ENCODE measurements around the gene ST3GAL3.
"Not testable (repeated sequence)": the region's sequence is repeated elsewhere in the genome, so short reads cannot be mapped to it uniquely, and the experiment has no call there.

Gene ST3GAL3

GRCh38 chr1:43824795-43825194, 117.5 kb downstream of the ST3GAL3 start:
- DNase-seq = no peak

- no peak for DNase-seq
These were observed 121.2 kb downstream of the ST3GAL3 start for GRCh38 chr1:43828574-43828973.

DNA sequence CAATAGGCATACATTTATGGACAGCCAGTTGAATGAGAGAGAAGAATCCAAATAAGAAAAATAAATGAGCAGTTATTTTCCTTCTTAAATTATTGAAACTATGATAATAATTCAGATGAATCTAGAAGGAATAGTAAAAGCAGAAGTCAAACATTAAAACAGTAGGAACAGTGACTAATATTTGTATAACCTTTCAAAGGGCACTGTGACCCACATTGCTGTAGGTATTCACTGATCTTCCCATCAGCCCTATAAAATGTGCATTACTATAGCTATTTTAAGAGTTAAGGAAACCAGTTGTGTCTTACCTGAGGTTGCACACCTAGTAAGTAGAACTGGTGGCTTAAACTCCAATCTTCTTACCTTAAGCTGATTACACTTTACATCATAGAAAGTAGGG, 123.5 kb downstream of the ST3GAL3 start:
- no peak for DNase-seq

- no peak for DNase-seq
These were observed 124.5 kb downstream of the ST3GAL3 start for GRCh38 chr1:43831851-43832250.

DNA sequence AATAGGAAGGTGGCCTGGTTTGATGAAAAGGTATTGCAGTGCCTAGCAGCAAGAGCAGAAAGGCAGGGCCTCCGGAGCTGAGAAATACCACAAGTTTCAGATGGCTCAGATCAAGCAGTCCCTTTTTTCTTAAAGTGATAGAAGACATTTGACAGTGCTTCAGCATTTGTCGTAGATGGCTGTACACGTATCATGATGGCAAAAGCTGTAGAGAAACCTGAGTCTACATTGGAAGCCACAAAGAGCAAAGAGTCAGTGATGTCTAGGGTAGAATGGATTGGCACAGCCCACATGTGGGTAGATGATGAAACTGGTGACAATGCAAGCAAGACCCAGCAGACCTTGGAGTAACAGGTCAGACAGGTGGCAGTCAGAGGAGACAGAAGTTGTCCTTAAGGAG, 124.9 kb downstream of the ST3GAL3 start:
- no peak for DNase-seq

DNA sequence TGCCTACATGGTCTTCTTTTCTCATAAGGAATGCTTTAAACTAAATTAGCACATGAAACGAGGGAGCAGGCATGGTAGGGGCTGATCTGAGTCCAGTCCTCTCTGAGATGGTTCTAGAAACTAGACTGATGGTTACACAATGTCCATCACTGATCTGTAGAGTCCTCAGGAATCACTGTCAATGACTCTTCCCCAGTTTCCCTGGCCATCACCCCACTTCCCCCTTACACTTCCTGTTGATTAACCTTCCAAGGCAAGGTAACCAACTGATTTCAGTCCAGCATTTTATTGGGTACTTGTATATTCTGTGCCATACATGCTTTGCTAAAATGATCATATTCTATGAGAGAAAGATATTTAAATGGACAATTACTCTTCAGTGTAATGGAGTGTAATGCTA, 125.7 kb downstream of the ST3GAL3 start:
- no peak for DNase-seq

DNA sequence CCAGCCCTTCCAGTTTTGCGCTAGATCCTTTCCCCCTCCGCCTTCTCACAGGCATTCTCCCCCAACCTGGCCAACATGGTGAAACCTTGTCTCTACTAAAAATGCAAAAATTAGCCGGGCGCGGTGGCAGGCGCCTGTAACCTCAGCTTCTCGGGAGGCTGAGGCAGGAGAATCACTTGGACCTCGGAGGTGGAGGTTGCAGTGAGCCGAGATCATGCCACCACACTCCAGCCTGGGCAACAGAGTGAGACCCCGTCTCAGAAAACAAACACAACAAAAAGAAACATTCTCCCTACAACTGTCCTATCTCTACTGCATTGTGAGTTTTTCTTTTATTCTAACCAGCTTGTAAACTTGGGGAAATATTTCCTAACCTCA, 126.6 kb downstream of the ST3GAL3 start:
- DNase-seq = not testable (repeated sequence)

GRCh38 chr1:43834280-43835081, 127.1 kb downstream of the ST3GAL3 start:
- DNase-seq = no peak

- DNase-seq = no peak
These were observed 128.0 kb downstream of the ST3GAL3 start for GRCh38 chr1:43835082-43836021.

DNA sequence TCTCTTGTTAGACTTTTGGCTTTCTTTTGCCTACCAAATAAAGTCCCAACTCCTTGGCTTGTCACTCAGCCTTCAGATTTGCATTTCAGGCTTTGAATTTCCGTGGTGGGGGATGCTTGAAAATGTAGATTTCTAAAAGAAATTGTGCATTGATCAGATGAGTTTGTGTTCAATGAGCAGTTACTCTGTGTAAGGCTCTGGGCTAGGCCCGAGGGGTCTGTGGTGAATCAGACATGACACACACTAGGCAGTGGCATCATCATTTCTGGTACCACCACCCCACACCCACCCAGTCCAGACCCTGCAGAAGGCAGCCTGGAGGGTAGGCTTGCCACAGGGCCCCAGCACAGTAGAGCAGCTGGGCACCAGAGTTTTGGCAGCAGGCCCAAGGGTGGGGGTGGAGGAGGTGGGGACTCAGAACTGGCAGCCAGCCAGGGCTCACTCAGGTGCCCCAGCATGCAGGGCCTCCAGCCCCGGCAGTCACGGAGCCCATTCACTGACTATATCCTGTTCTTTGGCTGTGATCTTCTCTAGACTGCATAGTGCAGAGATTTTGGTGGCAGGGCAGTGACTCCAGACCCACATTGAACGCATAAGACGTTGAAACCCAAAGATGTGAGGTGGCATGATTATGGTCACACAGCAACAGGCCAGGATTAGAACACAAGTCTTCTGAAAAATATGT, 129.1 kb downstream of the ST3GAL3 start:
- peak; percentile 48 to 51 for DNase-seq

- DNase-seq = no peak
These were observed 131.7 kb downstream of the ST3GAL3 start for GRCh38 chr1:43839056-43839455.

GRCh38 chr1:43841321-43842174, 134.2 kb downstream of the ST3GAL3 start:
- no peak for DNase-seq

DNA sequence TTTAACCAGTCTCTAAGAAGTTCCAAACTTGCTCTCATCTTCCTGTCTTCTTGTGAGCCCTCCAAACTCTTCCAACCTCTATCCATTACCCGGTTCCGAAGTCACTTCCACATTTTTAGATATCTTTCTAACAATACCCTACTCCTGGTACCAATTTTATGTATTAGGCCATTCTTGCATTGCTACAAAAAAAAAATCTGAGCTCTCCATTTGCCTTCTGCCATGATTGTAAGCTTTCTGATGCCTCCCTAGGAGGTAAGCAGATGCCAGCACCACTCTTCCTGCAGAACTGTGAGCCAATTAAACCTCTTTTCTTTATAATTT, 134.8 kb downstream of the ST3GAL3 start:
- no peak for DNase-seq

- no peak for DNase-seq
These were observed 136.3 kb downstream of the ST3GAL3 start for GRCh38 chr1:43843684-43844083.

- no peak for DNase-seq
These were observed 136.8 kb downstream of the ST3GAL3 start for GRCh38 chr1:43844114-43844513.

- no peak for DNase-seq
These were observed 140.0 kb downstream of the ST3GAL3 start for GRCh38 chr1:43847290-43847689.

DNA sequence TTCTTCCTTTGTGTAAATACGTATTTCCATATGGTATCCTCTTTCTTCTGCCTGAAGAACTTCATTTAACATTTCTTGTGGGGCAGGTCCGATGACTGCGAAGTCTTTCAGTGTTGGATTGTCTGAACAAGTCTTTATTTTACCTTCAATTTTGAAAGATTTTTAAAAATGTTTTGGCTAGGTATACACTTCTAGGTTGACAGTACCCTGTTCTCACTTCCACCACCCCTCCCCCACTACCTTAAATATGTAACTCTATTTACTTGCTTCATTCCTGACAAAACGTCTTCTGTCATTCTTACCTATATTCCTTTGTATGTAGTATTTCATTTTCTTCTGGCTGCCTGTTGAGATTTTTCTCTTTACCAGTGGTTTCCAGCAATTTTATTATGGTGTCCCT, 140.5 kb downstream of the ST3GAL3 start:
- no peak for DNase-seq

- DNase-seq = no peak
These were observed 142.3 kb downstream of the ST3GAL3 start for GRCh38 chr1:43849670-43850069.

DNA sequence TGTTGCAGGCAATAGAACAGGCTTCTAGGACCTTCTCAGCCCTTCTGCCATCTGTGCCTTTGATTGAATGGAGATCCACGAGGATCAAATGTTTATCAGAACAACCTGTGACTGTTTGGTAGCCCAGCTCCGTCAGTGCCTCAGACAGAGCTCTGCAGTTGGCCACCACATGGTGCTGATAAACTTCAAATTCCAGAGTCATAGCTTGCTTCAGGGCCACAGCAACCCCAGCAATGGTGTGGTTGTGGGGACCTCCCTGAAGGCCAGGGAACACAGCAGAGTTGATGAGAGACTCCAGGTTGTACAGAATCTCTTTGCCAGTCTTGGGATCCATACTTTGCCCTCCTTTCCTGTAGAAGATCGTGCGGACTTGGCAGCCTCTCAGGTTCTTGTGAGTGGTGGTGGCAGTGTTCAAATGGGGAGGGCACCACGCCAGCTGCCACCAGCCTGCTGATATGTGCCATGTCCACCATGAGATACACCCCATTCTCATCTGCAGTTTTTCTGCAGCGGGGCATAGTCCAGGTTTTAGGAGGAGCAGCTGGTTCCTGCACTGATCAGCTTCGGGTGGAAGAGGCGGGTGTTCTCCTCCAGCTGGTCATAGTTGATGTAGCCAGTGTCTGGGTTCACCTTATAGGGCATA, 143.4 kb downstream of the ST3GAL3 start:
- no peak for DNase-seq

- no peak for DNase-seq
These were observed 144.4 kb downstream of the ST3GAL3 start for GRCh38 chr1:43851561-43852338.

All from activated CD4-positive, alpha-beta T cell treated with anti-CD3 and anti-CD28 coated beads, Interleukin-2, amount 50 U/mL, for 4 hours (primary cell).